HG03060 (cell line): ENCODE results near the gene CAD.
"Not testable (repeated sequence)": the region's sequence is repeated elsewhere in the genome, so short reads cannot be mapped to it uniquely, and the experiment has no call there.

Source experiments
- ATAC-seq: cut with Tn5 transposase; IDR thresholded peaks from one replicate; pipeline ENCODE4 v1.9.1; 2021; ENCODE audit warnings: low read depth, moderate number of reproducible peaks; ENCODE audit not compliant: unreplicated experiment

CAD gene

DNA sequence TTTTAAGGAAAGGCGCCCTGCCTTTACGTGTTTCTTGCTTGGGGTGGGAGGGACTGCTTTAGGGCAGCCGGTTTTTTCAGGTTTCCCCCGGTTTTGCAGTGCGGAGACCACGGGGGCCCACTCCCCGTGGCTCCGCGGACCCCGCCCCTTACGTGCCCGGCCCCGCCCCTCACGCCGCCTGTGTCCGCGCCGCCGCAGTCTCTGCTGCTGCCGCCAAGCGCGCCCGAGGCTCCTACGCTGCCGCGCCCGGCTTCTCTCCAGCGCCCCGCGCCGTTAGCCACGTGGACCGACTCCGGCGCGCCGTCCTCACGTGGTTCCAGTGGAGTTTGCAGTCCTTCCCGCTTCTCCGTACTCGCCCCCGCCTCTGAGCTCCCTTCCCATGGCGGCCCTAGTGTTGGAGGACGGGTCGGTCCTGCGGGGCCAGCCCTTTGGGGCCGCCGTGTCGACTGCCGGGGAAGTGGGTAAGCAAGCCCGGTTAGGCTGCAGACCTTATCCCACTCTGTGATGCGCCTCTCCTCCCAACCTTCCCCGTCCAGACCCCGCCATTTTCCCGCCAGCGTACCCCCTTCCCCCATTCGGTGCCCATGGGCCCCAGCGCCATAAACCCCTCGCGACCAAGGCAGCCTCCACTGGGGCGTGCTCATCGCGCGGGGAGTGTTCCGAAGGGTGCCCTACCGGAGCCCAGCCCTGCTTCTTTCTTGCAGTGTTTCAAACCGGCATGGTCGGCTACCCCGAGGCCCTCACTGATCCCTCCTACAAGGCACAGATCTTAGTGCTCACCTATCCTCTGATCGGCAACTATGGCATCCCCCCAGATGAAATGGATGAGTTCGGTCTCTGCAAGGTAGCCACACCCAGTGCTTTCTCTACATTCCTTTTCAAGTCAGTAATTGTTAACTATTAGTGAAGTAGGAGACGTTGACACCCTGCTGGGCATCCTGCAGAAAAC, at the start of gene CAD:
Gene CAD (plus strand): TSS at position 197 of the 949 bp plus-strand sequence. CDS start 183 bp downstream, at position 380.
- peak; percentile 35 for ATAC-seq

DNA sequence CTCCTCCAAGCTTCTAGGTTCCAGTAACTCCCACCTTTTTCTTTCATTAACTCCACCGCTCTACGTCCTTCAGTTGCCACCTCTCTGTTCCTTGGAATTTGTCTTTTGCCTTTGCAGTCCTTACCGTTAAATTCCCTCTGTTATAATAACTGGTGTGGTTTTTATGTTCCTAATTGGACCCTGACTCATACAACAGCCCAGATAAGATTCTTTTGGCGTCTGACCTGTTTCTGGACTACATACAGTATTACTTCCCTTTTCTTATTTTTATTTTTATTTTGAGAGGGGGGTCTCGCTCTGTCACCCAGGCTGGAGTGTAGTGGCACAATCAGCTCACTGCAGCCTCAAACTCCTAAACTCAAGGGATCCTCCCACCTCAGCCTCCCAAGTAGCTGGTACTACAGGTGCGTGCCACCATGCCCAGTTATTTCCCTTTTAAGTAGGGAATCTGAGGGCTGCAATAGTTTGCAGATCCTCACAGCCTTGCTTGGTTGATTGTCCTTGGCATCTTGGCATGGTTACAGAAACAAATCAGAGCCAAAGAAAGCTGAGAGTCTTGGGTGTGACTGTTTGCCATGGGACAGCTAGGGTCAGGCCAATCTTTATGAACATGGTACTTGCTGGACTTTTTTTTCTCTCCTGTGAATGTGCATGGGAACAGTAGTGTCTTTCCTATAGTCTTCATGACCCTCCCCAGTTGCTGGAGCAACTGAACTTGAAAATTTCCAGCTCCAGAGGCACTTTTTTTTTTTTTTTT, 46.4 kb upstream of the CAD start:
- ATAC-seq = no peak

- no peak for ATAC-seq
These were observed 45.8 kb upstream of the CAD start for GRCh38 chr2:27171351-27171848.

DNA sequence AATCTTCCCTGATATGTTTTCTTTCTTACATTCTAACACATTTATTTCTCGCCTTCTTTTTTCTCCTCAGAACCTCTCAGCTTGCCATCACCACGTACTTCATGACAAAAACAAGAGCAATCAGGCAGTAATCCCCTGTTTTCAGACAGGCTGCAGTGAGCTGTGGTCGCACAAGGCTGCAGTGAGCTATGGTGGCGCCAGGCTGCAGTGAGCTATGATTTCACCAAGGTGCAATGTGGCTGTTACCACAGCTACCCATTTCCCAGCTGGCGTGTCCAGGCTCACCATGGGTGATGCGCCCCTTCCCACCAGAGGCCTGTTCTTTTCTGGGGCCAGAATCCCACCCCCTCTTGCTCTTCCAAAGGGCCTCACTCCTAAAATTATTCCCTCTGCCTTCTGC, 42.5 kb upstream of the CAD start:
- ATAC-seq = no peak

- no peak for ATAC-seq
These were observed 41.8 kb upstream of the CAD start for GRCh38 chr2:27175330-27175729.

DNA sequence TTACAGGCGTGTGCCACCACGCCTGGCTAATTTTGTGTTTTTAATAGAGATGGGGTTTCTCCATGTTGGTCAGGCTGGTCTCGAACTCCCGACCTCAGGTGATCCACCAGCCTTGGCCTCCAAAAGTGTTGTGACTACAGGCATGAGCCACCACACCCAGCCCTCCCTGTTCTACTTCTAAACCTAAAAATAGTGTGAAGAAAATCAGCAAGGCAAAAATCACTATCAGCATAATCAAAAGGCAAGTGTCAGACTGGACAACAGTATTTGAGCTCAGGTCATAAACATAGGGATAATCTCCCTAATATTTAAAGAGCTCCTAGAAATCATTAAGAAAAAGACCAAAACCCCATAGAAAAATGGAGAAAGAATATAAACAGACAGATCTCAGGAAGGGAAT, 41.4 kb upstream of the CAD start:
- ATAC-seq = not testable (repeated sequence)

DNA sequence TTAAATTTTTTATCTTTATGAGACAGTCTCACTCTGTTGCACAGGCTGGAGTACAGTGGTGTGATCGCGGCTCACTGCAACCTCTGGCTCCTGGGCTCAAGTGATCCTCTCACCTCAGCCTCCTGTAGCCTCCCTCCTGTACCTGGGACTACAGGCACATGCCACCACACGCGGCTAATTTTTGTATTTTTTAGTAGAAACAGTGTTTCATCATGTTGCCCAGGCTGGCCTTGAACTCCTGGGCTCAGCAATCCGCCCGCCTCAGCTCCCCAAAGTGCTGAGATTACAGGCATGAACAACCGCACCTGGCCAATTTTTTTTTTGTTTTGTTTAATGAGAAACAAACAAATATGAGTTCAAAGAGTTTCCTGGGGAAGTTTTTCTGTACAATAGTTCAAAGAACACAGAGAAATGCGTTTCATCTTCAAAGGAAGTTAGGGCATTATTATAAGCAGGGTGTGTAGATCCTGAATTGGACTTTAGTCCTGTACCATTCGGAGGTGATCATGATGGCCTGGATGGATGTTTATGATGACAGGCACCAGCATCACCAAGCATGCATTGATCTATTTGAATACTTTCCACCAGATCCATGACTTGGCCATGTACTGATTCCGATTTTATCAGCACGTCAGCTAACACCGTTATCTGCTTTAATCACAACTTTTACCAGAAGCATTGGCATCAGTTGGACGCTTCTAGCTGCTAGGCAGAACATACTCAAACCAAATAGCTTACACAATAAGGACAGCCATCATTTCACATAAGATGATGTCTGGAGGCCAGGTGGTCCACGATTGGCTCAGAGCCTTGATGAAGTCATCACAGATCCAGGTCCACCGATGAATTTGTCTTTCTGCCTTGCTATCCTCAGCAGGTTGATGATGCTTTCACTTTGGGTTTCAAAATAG, 39.5 kb upstream of the CAD start:
- ATAC-seq = no peak

DNA sequence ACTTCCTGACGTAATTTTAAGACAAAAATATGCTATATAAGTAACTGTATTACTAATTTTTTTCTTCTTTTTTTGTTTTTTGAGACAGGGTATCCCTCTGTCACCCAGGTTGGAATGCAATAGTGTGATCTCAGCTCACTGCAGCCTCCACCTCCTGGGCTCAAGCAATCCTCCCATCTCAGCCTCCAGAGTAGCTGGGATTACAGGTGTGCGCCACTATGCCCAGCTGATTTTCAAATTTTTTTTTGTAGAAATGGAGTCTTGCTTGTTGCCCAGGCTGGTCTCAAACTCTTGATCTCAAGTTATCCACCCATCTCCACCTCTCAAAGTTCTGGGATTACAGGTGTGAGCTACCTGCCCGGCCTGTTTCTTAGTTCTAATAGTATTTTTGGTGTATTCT, 38.7 kb upstream of the CAD start:
- ATAC-seq = no peak

DNA sequence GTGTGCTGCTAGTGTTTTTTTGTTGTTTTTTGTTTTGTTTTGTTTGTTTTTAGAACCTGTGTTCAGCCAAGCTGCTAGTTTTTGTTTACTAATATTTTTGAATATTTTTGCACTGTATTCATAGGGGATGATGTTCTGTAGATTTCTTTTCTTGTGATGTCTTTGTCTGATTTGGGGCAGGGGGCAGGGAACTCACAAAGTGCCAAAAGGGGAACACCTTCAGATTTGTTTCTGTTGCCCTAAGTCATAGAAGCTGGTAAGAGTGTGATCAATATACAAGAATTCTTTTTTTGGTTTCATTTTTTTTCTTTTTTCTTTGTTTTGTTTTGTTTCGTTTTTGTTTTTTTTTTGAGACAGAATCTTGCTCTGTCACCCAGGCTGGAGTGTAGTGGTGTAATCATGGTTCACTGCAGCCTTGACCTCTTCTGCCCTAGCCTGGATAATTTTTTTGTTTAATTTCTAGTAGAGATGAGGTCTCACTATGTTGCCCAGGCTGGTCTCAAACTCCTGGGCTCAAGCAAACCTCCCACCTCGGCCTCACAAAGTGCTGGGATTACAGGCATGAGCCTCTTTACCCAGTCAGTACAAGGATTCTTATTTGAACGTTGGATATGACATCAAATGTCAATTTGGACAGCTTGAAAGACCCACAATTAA, 37.7 kb upstream of the CAD start:
- ATAC-seq = no peak

- ATAC-seq = no peak
These were observed 34.8 kb upstream of the CAD start for GRCh38 chr2:27182346-27182745.

- no peak for ATAC-seq
These were observed 33.1 kb upstream of the CAD start for GRCh38 chr2:27184115-27184514.

GRCh38 chr2:27185331-27186026, 31.7 kb upstream of the CAD start:
- ATAC-seq = no peak

DNA sequence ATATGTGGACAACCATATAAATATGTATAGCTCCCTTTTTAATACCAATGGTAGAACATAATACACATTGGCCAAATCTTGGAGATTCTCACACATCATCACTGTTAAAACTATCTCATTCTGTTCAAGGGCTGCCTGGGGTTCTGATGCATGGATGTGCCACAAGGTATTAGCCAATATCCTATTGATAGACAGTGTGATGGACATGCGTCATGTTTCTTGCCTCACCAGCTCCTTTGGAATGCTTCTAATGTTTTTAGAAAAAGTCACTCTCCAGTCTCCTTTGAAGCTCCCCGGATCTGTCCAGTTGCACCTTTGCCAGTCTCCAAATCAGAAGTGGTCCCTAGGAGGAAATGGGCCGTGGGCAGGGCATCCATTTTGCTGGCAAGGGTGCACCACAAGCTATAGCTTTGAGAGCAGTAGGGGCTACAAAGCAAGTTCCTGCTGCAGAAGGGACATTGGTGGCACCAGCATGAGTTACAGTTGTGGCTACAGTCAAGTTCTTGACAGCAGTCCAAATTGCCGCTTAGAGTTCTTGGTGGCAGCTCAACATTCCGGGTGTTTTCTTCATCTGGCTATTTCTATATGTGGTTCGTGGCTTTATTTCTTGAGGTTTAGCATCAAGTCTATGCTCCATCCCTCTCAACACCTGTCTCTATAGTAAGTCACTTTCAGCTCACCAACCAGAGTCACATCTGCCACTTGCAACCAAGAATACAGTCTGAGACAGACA, 30.4 kb upstream of the CAD start:
- no peak for ATAC-seq

DNA sequence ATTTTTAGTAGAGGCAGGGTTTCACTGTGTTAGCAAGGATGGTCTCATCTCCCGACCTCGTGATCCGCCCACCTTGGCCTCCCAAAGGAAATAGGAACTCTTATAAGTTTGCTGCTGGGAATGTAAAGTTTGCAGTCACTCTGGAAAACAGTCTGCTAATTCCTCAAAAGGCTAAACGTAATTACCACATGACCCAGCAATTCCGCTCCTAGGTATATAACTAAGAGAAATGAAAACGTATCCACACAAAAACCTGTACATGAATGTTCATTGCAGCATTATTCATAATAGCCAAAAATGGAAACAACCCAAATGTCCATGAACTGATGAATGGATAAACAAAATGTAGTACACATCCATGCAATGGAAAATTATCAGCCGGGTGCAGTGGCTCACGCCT, 27.2 kb upstream of the CAD start:
- ATAC-seq = no peak

DNA sequence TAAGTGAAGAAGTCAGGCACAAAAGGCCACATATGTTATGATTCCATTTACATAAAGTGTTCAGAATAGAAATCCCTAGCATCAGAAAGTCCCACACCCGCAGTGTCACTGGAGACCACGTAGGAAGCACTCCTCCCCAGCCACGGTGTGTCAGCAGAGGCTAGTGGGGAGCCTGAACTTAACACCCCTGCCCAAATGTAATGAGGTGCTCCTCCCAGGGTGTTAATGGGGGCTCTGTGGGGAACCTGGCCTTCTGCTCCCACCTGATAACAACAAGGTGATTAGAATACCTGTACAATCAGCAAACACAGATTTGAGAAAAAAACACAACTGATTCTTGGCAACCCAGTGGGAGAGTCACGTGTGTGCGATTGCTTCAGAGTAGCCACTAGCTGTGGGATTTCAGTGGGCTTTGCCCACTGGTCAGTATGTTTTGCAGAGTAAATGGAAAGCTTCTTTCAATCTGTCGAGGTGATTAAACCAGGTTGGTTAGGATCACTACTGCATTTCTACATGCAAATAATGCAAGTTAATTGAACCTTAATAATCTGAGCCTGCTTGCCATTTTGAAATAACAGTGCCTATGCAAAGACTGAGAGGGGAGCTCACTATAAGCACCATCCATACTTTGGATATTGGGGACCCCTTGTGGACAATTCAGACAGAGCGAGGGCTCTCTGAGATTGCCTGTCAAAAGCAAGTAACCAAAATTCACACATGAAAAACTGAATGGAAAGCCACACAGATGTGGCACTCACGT, 25.9 kb upstream of the CAD start:
- no peak for ATAC-seq

DNA sequence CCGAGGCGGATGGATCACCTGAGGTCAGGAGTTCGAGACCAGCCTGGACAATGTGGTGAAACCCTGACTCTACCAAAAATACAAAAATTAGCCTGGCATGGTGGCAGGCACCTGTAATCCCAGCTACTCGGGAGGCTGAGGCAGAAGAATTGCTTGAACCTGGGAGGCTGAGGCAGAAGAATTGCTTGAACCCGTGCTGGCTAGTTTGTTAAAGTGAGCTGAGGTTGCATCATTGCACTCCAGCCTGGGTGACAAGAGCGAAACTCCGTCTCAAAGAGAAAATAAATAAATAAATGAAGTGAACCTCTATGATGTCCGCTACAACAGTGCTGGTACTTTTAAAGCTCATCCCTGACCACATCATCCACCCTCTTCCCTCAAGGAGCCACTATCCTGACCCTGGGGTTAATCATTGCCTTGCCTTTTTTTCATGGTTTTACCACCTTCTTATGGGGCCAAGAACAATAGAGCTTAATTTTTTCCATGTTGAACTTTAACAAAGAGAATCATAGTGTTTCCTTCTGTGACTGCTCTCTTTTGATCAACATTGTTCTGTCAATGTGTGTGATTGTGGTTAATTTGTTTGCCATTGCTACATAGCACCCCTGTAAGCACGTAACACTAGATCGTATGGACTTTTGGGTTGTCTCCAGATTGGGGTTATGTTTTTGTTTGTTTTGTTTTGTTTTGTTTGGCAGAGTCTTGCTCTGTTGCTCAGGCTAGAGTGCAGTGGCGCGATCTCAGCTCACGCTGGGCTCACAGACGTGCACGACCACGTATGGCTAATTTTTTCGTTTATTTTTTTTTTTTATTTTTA, 22.4 kb upstream of the CAD start:
- ATAC-seq = no peak

GRCh38 chr2:27195799-27196198, 21.4 kb upstream of the CAD start:
- ATAC-seq = not testable (repeated sequence)
